BJ (cell line): ENCODE results near the gene FOXN1. TPM values are rescaled to one million over a fixed set of nuclear protein-coding genes. Genes with fewer than 3 reads are reported as not detected.

ENCODE experiments used
- CTCF ChIA-PET: fragments of 350-600 bp; formaldehyde crosslinking; extraction: SDS; loops from one replicate; lab custom pipeline; 2021; ENCODE audit warnings: antibody characterized with exemption, inconsistent platforms; lab: Yijun Ruan, JAX
- POLR2A ChIA-PET: fragments of 300-600 bp; sonication (Branson Sonifier 250); formaldehyde crosslinking; extraction: SDS; loops from one replicate; lab custom pipeline; 2021; ENCODE audit warnings: antibody characterized with exemption; lab: Charles Lee
- DNase-seq: peaks from one replicate; pipeline ENCODE4 v3.0.0-alpha.2; 2011; ENCODE audit warnings: low read depth
- H3K27me3 ChIP-seq: 2 replicates; pipeline ENCODE4 v1.6.0; 2011; ENCODE audit warnings: low read length; ENCODE audit not compliant: control insufficient read depth, insufficient read depth
- H3K36me3 ChIP-seq: 2 replicates; pipeline ENCODE4 v1.5.1; 2011; ENCODE audit warnings: low read length; ENCODE audit not compliant: control insufficient read depth, insufficient read depth
- H3K4me3 ChIP-seq: 2 replicates; pipeline ENCODE4 v1.5.1; 2011; ENCODE audit warnings: low read depth, mild to moderate bottlenecking, control low read depth, low read length
- CTCF ChIP-seq: IDR thresholded peaks from 2 replicates; pipeline ENCODE4 v1.5.1; 2011; ENCODE audit warnings: low read depth, mild to moderate bottlenecking, control low read depth, inconsistent platforms, low read length, moderate library complexity; ENCODE audit not compliant: insufficient read depth
- polyA plus RNA-seq: library from polyadenylated mRNA; depleted of rRNA; stranded (reverse); fragments of >200 nt; gene quantifications from 2 replicates; pipeline ENCODE4 v1.2.3, GENCODE V29; 2011

FOXN1 gene
- polyA plus RNA-seq, 1 experiment = not detected

- DNase-seq = no peak
- Histone ChIP-seq H3K4me3 (no peak overlapping the region), H3K27me3 (peaks cover 7% of the 10 kb centered on the region), H3K36me3 (no peaks in the 10 kb centered on the region)
- CTCF ChIA-PET = no interaction called here
- TF ChIP-seq CTCF = no peak
- POLR2A ChIA-PET = no interaction called here
Observed at GRCh38 chr17:28474111-28474531, 32.0 kb upstream of the FOXN1 start.

- TF ChIP-seq CTCF = no peak
- ChIA-PET CTCF (no interaction called here), POLR2A (no interaction called here)
- H3K27me3 ChIP-seq = peaks cover 5% of the 10 kb centered on the region
- H3K4me3 ChIP-seq = no peak overlapping the region
- no peaks in the 10 kb centered on the region for H3K36me3 ChIP-seq
- no peak for DNase-seq
Observed at GRCh38 chr17:28475151-28475900, 30.8 kb upstream of the FOXN1 start.

GRCh38 chr17:28476076-28476865, 29.9 kb upstream of the FOXN1 start:
- no peak for DNase-seq
- peaks cover 6% of the 10 kb centered on the region for H3K27me3 ChIP-seq
- no peak for TF ChIP-seq CTCF
- H3K36me3 ChIP-seq = no peaks in the 10 kb centered on the region
- ChIA-PET POLR2A (no interaction called here), CTCF (no interaction called here)
- H3K4me3 ChIP-seq = no peak overlapping the region

- Histone ChIP-seq H3K4me3 (no peak overlapping the region), H3K36me3 (no peaks in the 10 kb centered on the region), H3K27me3 (peaks cover 7% of the 10 kb centered on the region)
- CTCF ChIA-PET = interaction anchor here (1.2 to 1.3 kb wide), 2 partner anchors 16 to 62 kb away, joined by 3 to 5 read pairs; no protein-coding TSS in a partner anchor
- no peak for DNase-seq
- POLR2A ChIA-PET = no interaction called here
- TF ChIP-seq CTCF = no peak
Observed at GRCh38 chr17:28477928-28478327, 28.2 kb upstream of the FOXN1 start.
